GM12878 (cell line): ENCODE results near the gene LRRC7. TPM values are rescaled to one million over a fixed set of nuclear protein-coding genes. Genes with fewer than 3 reads are reported as not detected.

Experiments
- ATAC-seq: fragments of 200-7000 bp; cut with Tn5 transposase; 3 replicates; pipeline ENCODE4 v1.9.1; 2020; ENCODE audit warnings: mild to moderate bottlenecking, moderate library complexity
- BruUV-seq: library from RNA; stranded (reverse); fragments of 400-500 nt; replicated peaks from 2 replicates; lab custom pipeline; 2021; lab: Mats Ljungman, UMichigan
- CTCF ChIA-PET: fragments of 300-600 bp; sonication (Branson Sonifier 250); formaldehyde crosslinking; extraction: SDS; loops from one replicate; lab custom pipeline; 2021; ENCODE audit warnings: inconsistent platforms; lab: Yijun Ruan, JAX
- POLR2A ChIA-PET: fragments of 350-600 bp; formaldehyde crosslinking; extraction: SDS; loops from one replicate; lab custom pipeline; 2021; ENCODE audit warnings: inconsistent platforms; lab: Charles Lee
- RAD21 ChIA-PET: fragments of 300-600 bp; sonication (Branson Sonifier 250); formaldehyde crosslinking; loops from one replicate; lab custom pipeline; 2023; ENCODE audit warnings: antibody characterized with exemption; ENCODE audit not compliant: unreplicated experiment; lab: Charles Lee
- SMC1A ChIA-PET: fragments of 300-600 bp; sonication (Branson Sonifier 250); formaldehyde crosslinking; loops from one replicate; lab custom pipeline; 2023; ENCODE audit not compliant: unreplicated experiment, uncharacterized antibody; lab: Charles Lee
- DNase-seq: peaks from one replicate; pipeline ENCODE4 v3.0.0-alpha.2; 2011; ENCODE audit warnings: low read depth, low spot score
- FAIRE-seq: peaks from 3 replicates; lab custom pipeline; 2011; peaks lifted over from hg19 to GRCh38; lab: Jason Lieb, UNC
- H2AFZ ChIP-seq: 2 replicates; pipeline ENCODE4 v1.6.0; 2011; ENCODE audit warnings: low read depth, low read length, control low read depth; ENCODE audit not compliant: control insufficient read depth
- H3K27ac ChIP-seq: 2 replicates; pipeline ENCODE4 v1.5.1; 2011; ENCODE audit warnings: control low read depth; ENCODE audit not compliant: control insufficient read depth, insufficient read depth
- H3K27me3 ChIP-seq, 2 experiments: replicated peaks in 1 of 2; 2 replicates each; pipeline versions ENCODE4 v1.6.0 to v1.6.1; 2011; ENCODE audit warnings: low read length in 1 of 2; ENCODE audit not compliant: control insufficient read depth in 2 of 2, insufficient read depth in 2 of 2
- H3K36me3 ChIP-seq, 2 experiments: 2 replicates each; pipeline ENCODE4 v1.5.1; 2011; ENCODE audit warnings: low read length in 1 of 2; ENCODE audit not compliant: control insufficient read depth in 2 of 2, insufficient read depth in 2 of 2
- H3K4me1 ChIP-seq: 2 replicates; pipeline ENCODE4 v1.6.1; 2011; ENCODE audit warnings: mild to moderate bottlenecking, low read length, moderate library complexity, mixed read lengths; ENCODE audit not compliant: control insufficient read depth, insufficient read depth
- H3K4me2 ChIP-seq: 2 replicates; pipeline ENCODE4 v1.6.0; 2011; ENCODE audit warnings: control low read depth; ENCODE audit not compliant: control insufficient read depth, insufficient read depth
- H3K4me3 ChIP-seq: fragments of 200-600 bp; sonication (generic); 2 replicates; pipeline ENCODE4 v1.5.1; 2016
- H3K79me2 ChIP-seq: 2 replicates; pipeline ENCODE4 v1.6.0; 2011; ENCODE audit warnings: low read length; ENCODE audit not compliant: control insufficient read depth, insufficient read depth
- H3K9ac ChIP-seq: 2 replicates; pipeline ENCODE4 v1.8.0; 2011; ENCODE audit warnings: low read length, control low read depth, mixed read lengths; ENCODE audit not compliant: control insufficient read depth, insufficient read depth
- H3K9me3 ChIP-seq: replicated peaks from 3 replicates; pipeline ENCODE4 v1.5.1; 2011; ENCODE audit warnings: mild to moderate bottlenecking, low read length; ENCODE audit not compliant: control insufficient read depth, insufficient read depth
- H4K20me1 ChIP-seq: 2 replicates; pipeline ENCODE4 v1.6.0; 2011; ENCODE audit not compliant: control insufficient read depth, insufficient read depth
- BHLHE40 ChIP-seq, 2 experiments: fragments of 450-650 bp in 1 of 2; IDR thresholded peaks; 2 replicates each; pipeline ENCODE4 v1.6.1; 2011 to 2017; ENCODE audit warnings: low read depth in 2 of 2, borderline replicate concordance in 1 of 2, improper control_type of control experiment in 1 of 2, low read length in 1 of 2, mild to moderate bottlenecking in 1 of 2
- CREB1 ChIP-seq: IDR thresholded peaks from 2 replicates; pipeline ENCODE4 v1.6.1; 2012; ENCODE audit warnings: low read depth, mild to moderate bottlenecking, inconsistent platforms
- MTA3 ChIP-seq: IDR thresholded peaks from 2 replicates; pipeline ENCODE4 v1.6.1; 2012; ENCODE audit warnings: low read length, inconsistent platforms, borderline replicate concordance
- NR2C2 ChIP-seq: IDR thresholded peaks from 2 replicates; pipeline ENCODE4 v1.6.1; 2011; ENCODE audit warnings: borderline replicate concordance, low read depth; ENCODE audit not compliant: control insufficient read depth, insufficient read length
- POU2F2 ChIP-seq: IDR thresholded peaks from 3 replicates; pipeline ENCODE4 v1.6.1; 2011; ENCODE audit warnings: low read depth, mild to moderate bottlenecking, low read length, borderline replicate concordance
- RAD21 ChIP-seq: IDR thresholded peaks from 2 replicates; pipeline ENCODE4 v1.6.1; 2011; ENCODE audit warnings: mild to moderate bottlenecking, low read depth, low read length, moderate library complexity; ENCODE audit not compliant: insufficient read depth
- STAT1 ChIP-seq: fragments of 450-650 bp; conservative IDR thresholded peaks from 2 replicates; pipeline ENCODE4 v1.6.1; 2014; ENCODE audit warnings: antibody characterized with exemption, mild to moderate bottlenecking
- SUPT20H ChIP-seq: IDR thresholded peaks from 2 replicates; pipeline ENCODE4 v1.6.1; 2011; ENCODE audit warnings: low read depth, mild to moderate bottlenecking, low read length, moderate library complexity, borderline replicate concordance; ENCODE audit not compliant: control insufficient read depth
- ZNF217 ChIP-seq: fragments of 450-650 bp; IDR thresholded peaks from 2 replicates; pipeline ENCODE4 v1.6.1; 2017; ENCODE audit warnings: antibody characterized with exemption, mild to moderate bottlenecking
- ZNF687 ChIP-seq: fragments of 450-650 bp; IDR thresholded peaks from 2 replicates; pipeline ENCODE4 v1.6.1; 2017; ENCODE audit warnings: mild to moderate bottlenecking, moderate library complexity
- ZZZ3 ChIP-seq: IDR thresholded peaks from 2 replicates; pipeline ENCODE4 v1.6.1; 2011; ENCODE audit warnings: low read depth; ENCODE audit not compliant: control insufficient read depth, insufficient read length
- WGBS: methylation state at CpG from one replicate; pipeline ENCODE4 v1.1.6; 2016; ENCODE audit warnings: low lambda C conversion rate; ENCODE audit not compliant: insufficient replicate concordance, insufficient coverage; ENCODE audit errors: missing lambda C conversion rate; 5-methylcytosine and 5-hydroxymethylcytosine counted together
- in situ Hi-C: fragments of 300-500 bp; cut with MboI; formaldehyde crosslinking; loops from 9 replicates; pipeline ENCODE4 v1.14.3; 2018; ENCODE audit warnings: mixed read lengths
- intact Hi-C: fragments of 100-400 bp; cut with micrococcal nuclease; formaldehyde crosslinking; loops from one replicate; pipeline ENCODE4 v1.14.2; 2022; ENCODE audit not compliant: unreplicated experiment
- polyA plus RNA-seq, 11 experiments: library from polyadenylated mRNA; depleted of rRNA in 4 of 11; unstranded in 6 of 11; stranded (reverse) in 5 of 11; fragments of >200 nt; fragmentation: Nextera tagmentation in 4 of 11; fragmentation: Illumina TruSeq in 1 of 11; extraction: Ambion mirVana in 4 of 11; extraction: Trizol in 1 of 11; gene quantifications; 1 replicate in 1 of 11; 2 replicates in 10 of 11; pipeline versions ENCODE4 v1.2.1 to v1.2.3, GENCODE V29; 2011 to 2016; ENCODE audit warnings: inconsistent platforms in 2 of 11, missing spikeins in 2 of 11, low read depth in 1 of 11
- total RNA-seq, 4 experiments: library from RNA; depleted of rRNA in 3 of 4; stranded (reverse); fragments of >200 nt in 3 of 4; fragmentation: Illumina TruSeq in 1 of 4; extraction: Trizol in 1 of 4; gene quantifications; 2 replicates each; pipeline versions ENCODE4 v1.2.1 to v1.2.3, GENCODE V29; 2013 to 2021
- TF ChIP-seq, protein P1 (sequence below): fragments of 450-650 bp; IDR thresholded peaks from 2 replicates; pipeline ENCODE4 v1.6.1; 2016; ENCODE audit warnings: mild to moderate bottlenecking
- TF ChIP-seq, protein P2 (sequence below): IDR thresholded peaks from 2 replicates; pipeline ENCODE4 v1.6.1; 2011; ENCODE audit warnings: low read depth, low read length, improper control_type of control experiment, borderline replicate concordance

The LRRC7 gene
- total and polyA plus RNA-seq, 10 of the 15 experiments (the other 5 are each of a cell fraction or from before 2014, with no cell fraction given): 0.05 to 1.4 (median 0.24) TPM; not detected in 5

GRCh38 chr1:69913977-69914376 lies 346.3 kb downstream of the LRRC7 start:
- Histone ChIP-seq H3K79me2 (no peaks in the 10 kb centered on the region), H3K4me1 (no peaks in the 10 kb centered on the region), H3K9ac (no peak overlapping the region), H3K27ac (no peak overlapping the region), H3K9me3 (no peaks in the 10 kb centered on the region), H3K4me2 (no peak overlapping the region), H3K36me3 (no peaks in the 10 kb centered on the region), H3K27me3 (no peaks in the 10 kb centered on the region)
- in situ Hi-C loops (no loop called here), intact Hi-C loops (no loop called here)
- no TSS peak for BruUV-seq
- ATAC-seq: no peak
- RAD21 ChIA-PET: no interaction called here
- TF ChIP-seq SUPT20H: no peak
- no peak for TF ChIP-seq RAD21
- no peak for TF ChIP-seq MTA3
- TF ChIP-seq ZZZ3: no peak
- no peak for TF ChIP-seq STAT1
- TF ChIP-seq ZNF687: no peak
- TF ChIP-seq ZNF217: no peak
- no peak for TF ChIP-seq BHLHE40 (IDR thresholded peaks at IDR 0.05; ENCODE audit: borderline replicate concordance in 1 of 2, low read depth in 2 of 2, low read length in 1 of 2)
- TF ChIP-seq, protein P1, sequence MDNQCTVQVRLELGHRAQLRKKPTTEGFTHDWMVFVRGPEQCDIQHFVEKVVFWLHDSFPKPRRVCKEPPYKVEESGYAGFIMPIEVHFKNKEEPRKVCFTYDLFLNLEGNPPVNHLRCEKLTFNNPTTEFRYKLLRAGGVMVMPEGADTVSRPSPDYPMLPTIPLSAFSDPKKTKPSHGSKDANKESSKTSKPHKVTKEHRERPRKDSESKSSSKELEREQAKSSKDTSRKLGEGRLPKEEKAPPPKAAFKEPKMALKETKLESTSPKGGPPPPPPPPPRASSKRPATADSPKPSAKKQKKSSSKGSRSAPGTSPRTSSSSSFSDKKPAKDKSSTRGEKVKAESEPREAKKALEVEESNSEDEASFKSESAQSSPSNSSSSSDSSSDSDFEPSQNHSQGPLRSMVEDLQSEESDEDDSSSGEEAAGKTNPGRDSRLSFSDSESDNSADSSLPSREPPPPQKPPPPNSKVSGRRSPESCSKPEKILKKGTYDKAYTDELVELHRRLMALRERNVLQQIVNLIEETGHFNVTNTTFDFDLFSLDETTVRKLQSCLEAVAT: no peak
- TF ChIP-seq POU2F2: no peak
- TF ChIP-seq CREB1: no peak
- TF ChIP-seq, protein P2, sequence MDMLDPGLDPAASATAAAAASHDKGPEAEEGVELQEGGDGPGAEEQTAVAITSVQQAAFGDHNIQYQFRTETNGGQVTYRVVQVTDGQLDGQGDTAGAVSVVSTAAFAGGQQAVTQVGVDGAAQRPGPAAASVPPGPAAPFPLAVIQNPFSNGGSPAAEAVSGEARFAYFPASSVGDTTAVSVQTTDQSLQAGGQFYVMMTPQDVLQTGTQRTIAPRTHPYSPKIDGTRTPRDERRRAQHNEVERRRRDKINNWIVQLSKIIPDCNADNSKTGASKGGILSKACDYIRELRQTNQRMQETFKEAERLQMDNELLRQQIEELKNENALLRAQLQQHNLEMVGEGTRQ: no peak
- TF ChIP-seq NR2C2: no peak
- TF ChIP-seq, all 136 proteins: peak for 0
- 44% methylated on average over 1 of the region's 1 CpG for WGBS
- H4K20me1 ChIP-seq: no peaks in the 10 kb centered on the region
- DNase-seq: no peak
- no peak overlapping the region for H2AFZ ChIP-seq
- ChIA-PET POLR2A (no interaction called here), CTCF (no interaction called here), SMC1A (no interaction called here)
- no peak overlapping the region for H3K4me3 ChIP-seq
- no peak for FAIRE-seq
